Measurements from ENCODE around the gene AMER3. TPM values are rescaled to one million over a fixed set of nuclear protein-coding genes. Genes with fewer than 3 reads are reported as not detected.

The AMER3 gene
- total RNA-seq, 1 experiment from 2014 or later: not detected

GRCh38 chr2:130796290-130796689 is 41.0 kb downstream of the AMER3 start:
- CTCF ChIA-PET: interaction anchor here (0.7 to 1.0 kb wide), 2 partner anchors 21 to 77 kb away, joined by 5 to 11 read pairs; no protein-coding TSS in a partner anchor
- in situ Hi-C loops (cut with HindIII; ENCODE audit: low pct_unique_long_range_greater_than_20kb, low sequenced_read_pairs) (no loop called here), intact Hi-C loops (cut with micrococcal nuclease; ENCODE audit: unreplicated experiment) (no loop called here)
- no peaks in the 10 kb centered on the region for H3K27me3 ChIP-seq (ENCODE audit: control insufficient read depth, insufficient read depth, low read length)
- H3K4me3 ChIP-seq (ENCODE audit: low read depth in 2 of 2, low read length in 2 of 2): no peak overlapping the region
- ATAC-seq: no peak
- BruUV-seq (replicated peaks): no TSS peak
- H3K27ac ChIP-seq (ENCODE audit: low read length): no peak overlapping the region
- POLR2A ChIA-PET: no interaction called here
- H3K4me1 ChIP-seq (ENCODE audit: control insufficient read depth, insufficient read depth, low read length): no peaks in the 10 kb centered on the region
- no peak for DNase-seq (ENCODE audit: low read depth, low spot score)
- TF ChIP-seq REST (IDR thresholded peaks at IDR 0.05; ENCODE audit: insufficient read depth in 1 of 2, low read depth in 2 of 2, low read length in 1 of 2) (no peak), POLR2AphosphoS5 (IDR thresholded peaks at IDR 0.05; ENCODE audit: low read depth, low read length) (no peak), TCF7L2 (IDR thresholded peaks at IDR 0.05; ENCODE audit: low read depth, low read length) (no peak), CTCF (IDR thresholded peaks at IDR 0.05) (no peak), SIN3A (IDR thresholded peaks at IDR 0.05; ENCODE audit: borderline replicate concordance, insufficient read depth, low read depth, low read length) (no peak)
- H3K36me3 ChIP-seq (ENCODE audit: control insufficient read depth, insufficient read depth, low read length): no peaks in the 10 kb centered on the region
- no peaks in the 10 kb centered on the region for H3K9me3 ChIP-seq (ENCODE audit: control insufficient read depth, insufficient read depth, low read depth, low read length)

GRCh38 chr2:130797493-130798435 is 42.4 kb downstream of the AMER3 start:
- BruUV-seq (replicated peaks): no TSS peak
- Histone ChIP-seq H3K36me3 (ENCODE audit: control insufficient read depth, insufficient read depth, low read length) (no peaks in the 10 kb centered on the region), H3K27ac (ENCODE audit: low read length) (peak overlapping the region; percentile 68), H3K4me1 (ENCODE audit: control insufficient read depth, insufficient read depth, low read length) (no peaks in the 10 kb centered on the region), H3K4me3 (ENCODE audit: low read depth in 2 of 2, low read length in 2 of 2) (peak overlapping the region; percentile 77 to 78), H3K9me3 (ENCODE audit: control insufficient read depth, insufficient read depth, low read depth, low read length) (no peaks in the 10 kb centered on the region), H3K27me3 (ENCODE audit: control insufficient read depth, insufficient read depth, low read length) (no peaks in the 10 kb centered on the region)
- TF ChIP-seq REST (IDR thresholded peaks at IDR 0.05; ENCODE audit: insufficient read depth in 1 of 2, low read depth in 2 of 2, low read length in 1 of 2) (0 out of 4 replicates have a peak, but pooled peaks of 1 of the 2 experiments have one; percentile 21), TCF7L2 (IDR thresholded peaks at IDR 0.05; ENCODE audit: low read depth, low read length) (peak; percentile 64), CTCF (IDR thresholded peaks at IDR 0.05) (peak; percentile 98), POLR2AphosphoS5 (IDR thresholded peaks at IDR 0.05; ENCODE audit: low read depth, low read length) (no peak), SIN3A (IDR thresholded peaks at IDR 0.05; ENCODE audit: borderline replicate concordance, insufficient read depth, low read depth, low read length) (0 out of 2 replicates have a peak, but pooled peaks have one; percentile 76)
- ATAC-seq: peak; percentile 98
- POLR2A ChIA-PET: no interaction called here
- peak; percentile 27 for DNase-seq (ENCODE audit: low read depth, low spot score)
- in situ Hi-C loops (cut with HindIII; ENCODE audit: low pct_unique_long_range_greater_than_20kb, low sequenced_read_pairs) (no loop called here), intact Hi-C loops (cut with micrococcal nuclease; ENCODE audit: unreplicated experiment) (loop anchor here (1.0 kb wide), 2 partner anchors 76 to 123 kb away; no protein-coding TSS in a partner anchor)
- CTCF ChIA-PET: interaction anchor here (0.5 to 1.5 kb wide), 9 partner anchors 72 to 257 kb away, joined by 3 to 12 read pairs (median 5); no protein-coding TSS in a partner anchor

All from Panc1 (cell line).